Prostate gland (tissue), 2 donors: ENCODE measurements around the gene CBFA2T2.

ENCODE experiments used
- POLR2A ChIP-seq: fragments of 450-650 bp; IDR thresholded peaks from one replicate; pipeline ENCODE4 v1.6.1; 2016; ENCODE audit warnings: antibody characterized with exemption, mild to moderate bottlenecking
- TF ChIP-seq, protein P1 (sequence below), 4 experiments: fragments of 200-600 bp in 2 of 4; fragments of 450-650 bp in 2 of 4; sonication (generic) in 2 of 4; IDR thresholded peaks; 1 replicate in 3 of 4; 2 replicates in 1 of 4; pipeline ENCODE4 v1.5.1; 2016 to 2019; ENCODE audit warnings: antibody characterized with exemption in 4 of 4, mild to moderate bottlenecking in 2 of 4, moderate library complexity in 2 of 4

DNA sequence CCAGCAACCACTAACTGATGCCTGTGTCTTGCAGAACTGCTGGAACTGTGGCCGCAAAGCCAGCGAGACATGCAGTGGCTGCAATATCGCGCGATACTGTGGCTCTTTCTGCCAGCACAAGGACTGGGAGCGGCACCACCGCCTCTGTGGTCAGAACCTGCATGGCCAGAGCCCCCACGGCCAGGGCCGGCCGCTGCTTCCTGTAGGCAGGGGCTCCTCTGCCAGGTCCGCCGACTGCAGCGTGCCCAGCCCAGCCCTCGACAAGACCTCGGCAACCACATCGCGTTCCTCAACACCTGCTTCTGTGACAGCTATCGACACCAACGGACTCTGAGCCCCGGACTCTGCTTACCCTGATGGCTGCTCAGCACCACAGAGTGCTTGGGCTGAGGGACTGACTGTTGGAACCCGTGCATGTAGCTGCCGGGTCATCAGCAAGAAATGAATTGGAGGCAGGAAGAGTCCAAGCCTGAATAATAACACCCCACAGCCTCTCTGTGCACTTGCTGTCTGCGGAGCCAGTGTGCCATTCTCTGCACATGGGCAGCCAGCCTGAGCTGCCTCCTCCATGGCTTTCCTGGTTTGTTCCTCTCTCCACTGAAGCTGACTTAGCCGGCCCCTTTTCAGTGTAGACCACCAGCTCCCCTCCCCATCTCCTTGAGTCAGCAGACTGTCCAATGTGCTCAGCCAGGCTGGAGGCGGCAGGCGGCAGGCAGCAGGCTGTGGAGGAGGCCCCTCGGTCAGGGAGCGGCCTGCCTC is 154.6 kb downstream of the CBFA2T2 start:
- TF ChIP-seq, protein P1, sequence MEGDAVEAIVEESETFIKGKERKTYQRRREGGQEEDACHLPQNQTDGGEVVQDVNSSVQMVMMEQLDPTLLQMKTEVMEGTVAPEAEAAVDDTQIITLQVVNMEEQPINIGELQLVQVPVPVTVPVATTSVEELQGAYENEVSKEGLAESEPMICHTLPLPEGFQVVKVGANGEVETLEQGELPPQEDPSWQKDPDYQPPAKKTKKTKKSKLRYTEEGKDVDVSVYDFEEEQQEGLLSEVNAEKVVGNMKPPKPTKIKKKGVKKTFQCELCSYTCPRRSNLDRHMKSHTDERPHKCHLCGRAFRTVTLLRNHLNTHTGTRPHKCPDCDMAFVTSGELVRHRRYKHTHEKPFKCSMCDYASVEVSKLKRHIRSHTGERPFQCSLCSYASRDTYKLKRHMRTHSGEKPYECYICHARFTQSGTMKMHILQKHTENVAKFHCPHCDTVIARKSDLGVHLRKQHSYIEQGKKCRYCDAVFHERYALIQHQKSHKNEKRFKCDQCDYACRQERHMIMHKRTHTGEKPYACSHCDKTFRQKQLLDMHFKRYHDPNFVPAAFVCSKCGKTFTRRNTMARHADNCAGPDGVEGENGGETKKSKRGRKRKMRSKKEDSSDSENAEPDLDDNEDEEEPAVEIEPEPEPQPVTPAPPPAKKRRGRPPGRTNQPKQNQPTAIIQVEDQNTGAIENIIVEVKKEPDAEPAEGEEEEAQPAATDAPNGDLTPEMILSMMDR (IDR thresholded peaks at IDR 0.05) = no peak
- no peak for TF ChIP-seq POLR2A
